ENCODE results near the gene CYP26B1. TPM values are rescaled to one million over a fixed set of nuclear protein-coding genes. Genes with fewer than 3 reads are reported as not detected.

Gene CYP26B1
- total RNA-seq, 4 donors from 2014 or later: 10.0 to 106 (median 33.0) TPM

- TF ChIP-seq CTCF (IDR thresholded peaks at IDR 0.05; ENCODE audit: low read depth): no peak
Observed at GRCh38 chr2:72155151-72155550, 7.5 kb upstream of the CYP26B1 start.

GRCh38 chr2:72154386-72154975 lies 6.8 kb upstream of the CYP26B1 start:
- no peak for TF ChIP-seq CTCF (IDR thresholded peaks at IDR 0.05; ENCODE audit: low read depth)

- no peak for TF ChIP-seq CTCF (IDR thresholded peaks at IDR 0.05; ENCODE audit: low read depth)
Observed at GRCh38 chr2:72153924-72154323, 6.3 kb upstream of the CYP26B1 start.

- TF ChIP-seq CTCF (IDR thresholded peaks at IDR 0.05; ENCODE audit: low read depth): no peak
Observed at GRCh38 chr2:72153026-72153791, 5.5 kb upstream of the CYP26B1 start.

- TF ChIP-seq CTCF (IDR thresholded peaks at IDR 0.05; ENCODE audit: low read depth): no peak
Observed at GRCh38 chr2:72150861-72151356, 3.2 kb upstream of the CYP26B1 start.

- TF ChIP-seq CTCF (IDR thresholded peaks at IDR 0.05; ENCODE audit: low read depth): no peak
Observed at GRCh38 chr2:72150157-72150860, 2.6 kb upstream of the CYP26B1 start.

- no peak for TF ChIP-seq CTCF (IDR thresholded peaks at IDR 0.05; ENCODE audit: low read depth)
Observed at GRCh38 chr2:72149556-72150156, 2.0 kb upstream of the CYP26B1 start.

Measured in subcutaneous adipose tissue (tissue), 4 donors.